NCI-H146 (cell line): ENCODE measurements around the gene DLGAP1.
"Not testable (repeated sequence)": the region's sequence is repeated elsewhere in the genome, so short reads cannot be mapped to it uniquely, and the experiment has no call there.

Source experiments
- DNase-seq: peaks from one replicate; lab custom pipeline; 2025; lab: John Stamatoyannopoulos, UW

Gene DLGAP1

DNA sequence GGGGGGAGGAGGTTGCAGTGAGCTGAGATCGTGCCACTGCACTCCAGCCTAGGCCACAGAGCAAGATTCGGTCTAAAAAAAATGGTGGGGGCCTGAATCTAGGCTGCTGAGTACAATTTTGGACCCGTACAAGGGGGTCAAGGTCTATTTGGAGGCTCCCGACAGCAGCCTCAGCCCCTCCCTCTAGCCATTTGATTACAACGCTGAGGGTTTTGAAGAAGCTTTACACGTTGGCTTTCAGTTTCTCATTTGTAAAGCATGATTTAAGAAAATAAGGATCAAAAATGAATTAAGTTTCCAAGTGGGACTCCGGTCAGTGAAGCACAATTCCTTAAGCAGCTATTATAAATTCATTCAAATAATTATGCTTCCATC, 871.2 kb downstream of the DLGAP1 start:
- DNase-seq = no peak

DNA sequence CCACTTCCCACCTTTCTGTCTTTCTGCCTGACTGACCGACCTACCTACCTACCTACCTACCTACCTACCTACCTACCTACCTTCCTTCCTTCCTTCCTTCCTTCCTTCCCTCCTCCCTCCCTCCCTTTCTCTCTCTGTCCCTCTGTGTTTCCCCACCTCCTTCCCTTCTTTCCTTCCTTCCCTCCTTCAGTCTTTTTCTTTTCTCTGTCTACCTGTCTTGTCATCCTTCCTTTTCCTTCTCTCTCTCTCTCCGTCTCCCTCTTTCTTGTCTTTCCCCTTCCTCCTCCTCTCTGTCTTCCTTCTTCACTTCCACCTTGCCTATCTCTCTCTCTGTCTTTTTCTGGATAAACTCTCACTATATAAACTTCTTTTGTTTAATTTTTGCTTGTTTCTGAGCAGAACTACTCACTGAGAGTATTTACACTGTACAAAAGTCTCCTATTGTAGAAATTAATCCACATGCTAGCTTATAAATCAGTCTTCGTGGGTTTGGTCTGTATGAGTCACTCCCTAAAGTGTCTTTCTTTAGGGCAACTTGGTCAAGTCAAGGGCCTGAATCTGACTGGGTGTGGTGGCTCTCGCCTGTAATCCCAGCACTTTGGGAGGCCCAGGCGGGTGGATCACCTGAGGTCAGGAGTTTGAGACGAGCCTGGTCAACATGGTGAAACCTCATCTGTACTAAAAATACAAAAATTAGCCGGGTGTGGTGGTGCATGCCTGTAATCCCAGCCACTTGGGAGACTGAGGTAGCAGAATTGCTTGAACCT, 871.8 kb downstream of the DLGAP1 start:
- not testable (repeated sequence) for DNase-seq

DNA sequence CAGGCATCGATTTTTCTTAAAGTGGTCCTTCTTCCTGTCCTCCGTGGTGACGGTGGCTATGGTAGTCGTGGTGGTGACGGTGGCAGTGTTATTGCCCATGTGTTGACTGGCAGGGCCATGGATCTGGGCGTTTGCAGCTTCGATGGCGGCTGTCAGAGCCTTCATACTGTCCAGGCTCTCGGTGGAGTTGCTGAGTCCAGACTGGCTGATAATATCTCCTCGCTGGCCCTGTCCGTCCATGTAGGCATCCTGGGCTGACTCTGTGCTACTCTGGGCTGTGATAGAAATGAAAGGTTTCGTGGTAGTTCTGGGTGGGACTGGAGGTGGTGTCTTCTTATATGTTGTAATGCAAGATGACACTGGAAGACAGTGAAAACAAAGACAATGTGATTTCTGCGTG, 873.2 kb downstream of the DLGAP1 start:
- DNase-seq = no peak

DNA sequence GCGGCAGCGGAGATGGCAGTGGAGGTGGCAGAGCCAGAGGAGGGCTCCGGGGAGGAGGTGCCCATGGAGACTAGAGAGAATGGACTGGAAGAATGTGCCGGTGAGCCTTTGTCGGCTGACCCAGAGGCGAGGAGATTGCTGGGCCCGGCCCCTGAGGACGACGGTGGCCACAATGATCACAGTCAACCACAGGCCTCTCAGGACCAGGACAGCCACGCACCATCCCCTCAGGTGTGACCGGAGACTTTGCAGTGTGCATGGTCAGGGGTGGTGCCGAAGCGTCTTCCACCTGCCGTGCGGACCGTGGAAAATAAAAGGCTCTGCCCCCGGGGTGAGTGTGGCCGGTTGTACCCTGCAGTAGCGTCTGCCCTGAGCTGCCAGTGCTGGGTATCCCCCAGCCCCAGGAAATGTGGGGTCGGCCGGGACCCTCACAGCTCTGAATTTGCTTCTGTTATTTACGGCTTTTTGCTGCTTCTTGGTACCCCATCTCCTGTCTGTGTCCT, 874.5 kb downstream of the DLGAP1 start:
- not testable (repeated sequence) for DNase-seq

DNA sequence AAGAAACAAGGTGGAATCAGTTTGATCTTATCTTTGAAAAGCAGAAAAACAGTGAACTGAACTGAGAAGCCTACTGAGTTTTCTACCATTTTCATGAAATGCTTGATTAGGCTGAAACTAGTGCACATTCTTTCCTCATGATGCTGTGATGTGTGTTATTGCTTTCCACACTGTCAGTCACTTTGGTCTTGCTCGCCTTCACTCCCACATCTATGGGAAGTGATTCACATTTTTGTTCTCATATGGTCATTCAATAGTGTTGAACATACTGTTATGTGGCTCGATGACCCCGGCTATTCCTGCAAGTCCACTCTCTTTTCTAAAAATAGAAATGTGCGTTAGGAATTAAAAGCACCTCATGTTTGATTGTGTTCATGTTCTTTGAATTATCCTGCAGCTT, 875.4 kb downstream of the DLGAP1 start:
- no peak for DNase-seq

DNA sequence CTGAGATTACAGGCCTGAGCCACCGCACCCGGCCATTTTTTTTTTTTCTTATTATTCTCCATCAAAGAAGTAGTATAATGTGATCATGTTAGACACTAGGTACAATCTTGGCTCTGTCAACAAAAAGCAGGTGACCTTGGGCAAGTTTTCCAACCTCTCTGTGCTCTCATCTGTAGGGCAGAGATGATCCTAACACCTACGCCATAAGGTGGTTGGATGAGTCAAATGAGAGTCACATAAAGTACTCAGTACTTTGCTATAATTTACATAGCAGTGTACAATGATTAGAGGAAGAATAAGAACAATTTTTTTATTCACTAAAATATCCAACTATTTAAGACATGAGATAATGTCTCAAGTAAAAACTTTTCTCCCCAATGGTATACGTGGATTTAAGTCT, 876.5 kb downstream of the DLGAP1 start:
- DNase-seq = no peak

DNA sequence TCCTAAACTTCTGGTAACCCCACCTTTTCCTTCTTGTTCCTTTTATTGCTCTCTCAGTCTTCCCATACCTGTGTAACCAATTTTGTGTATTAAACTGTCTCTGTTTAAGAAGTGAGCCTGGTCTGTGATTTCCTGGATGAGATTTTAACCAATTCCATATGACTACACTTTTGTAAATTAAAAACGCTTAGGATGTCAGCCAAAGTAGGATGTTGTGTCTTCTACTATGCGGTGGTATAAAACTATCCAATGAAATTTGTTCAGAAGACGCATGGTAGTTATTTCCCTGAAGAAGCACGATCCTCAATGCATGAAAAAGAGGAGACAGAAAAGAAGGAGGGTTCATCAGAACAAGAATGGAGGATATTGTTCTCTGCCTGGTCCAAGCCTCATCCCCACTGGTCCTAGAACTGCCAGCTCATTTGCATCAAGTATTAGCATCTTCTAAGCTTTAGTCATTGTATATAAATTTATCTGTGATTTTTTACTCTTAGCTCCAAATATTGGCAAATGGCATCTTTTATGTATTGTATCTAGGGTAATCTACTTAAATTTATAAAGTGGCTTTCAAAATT, 877.7 kb downstream of the DLGAP1 start:
- no peak for DNase-seq

DNA sequence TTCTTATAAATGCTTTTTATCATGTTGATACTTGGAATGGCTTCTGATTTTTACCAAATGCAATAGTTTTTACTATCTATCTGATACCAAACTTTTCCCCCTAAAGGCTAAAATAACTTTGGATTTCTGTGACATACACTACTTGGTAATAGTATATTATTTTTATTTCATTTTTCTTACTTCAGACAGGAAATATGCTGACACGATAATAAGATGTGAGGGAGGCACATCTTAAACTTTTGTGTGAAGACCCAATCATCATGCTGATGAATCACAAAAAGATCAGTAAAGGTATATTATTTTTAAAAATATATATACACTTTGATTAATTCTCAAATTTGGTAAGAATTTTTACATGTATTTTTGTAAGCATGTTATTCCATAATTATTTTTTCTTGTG, 882.3 kb downstream of the DLGAP1 start:
- no peak for DNase-seq

DNA sequence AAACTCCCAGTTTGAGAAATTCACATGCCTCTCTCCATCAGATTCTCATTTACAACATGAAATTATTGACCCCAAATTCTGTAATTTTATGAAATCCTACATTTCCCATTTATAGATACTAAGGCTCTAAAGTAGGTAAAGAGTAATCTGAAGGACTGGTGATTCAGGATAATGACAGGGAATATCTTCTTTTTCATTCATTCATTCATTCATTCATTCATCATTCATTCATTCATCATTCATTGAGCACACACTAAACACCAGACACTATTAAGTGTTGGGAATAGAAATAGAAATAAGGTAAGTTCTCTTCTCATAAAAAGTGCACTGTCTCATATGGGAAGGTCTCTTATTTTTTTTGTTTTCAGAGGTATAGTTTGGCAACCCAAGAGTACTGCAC, 888.3 kb downstream of the DLGAP1 start:
- DNase-seq = no peak

DNA sequence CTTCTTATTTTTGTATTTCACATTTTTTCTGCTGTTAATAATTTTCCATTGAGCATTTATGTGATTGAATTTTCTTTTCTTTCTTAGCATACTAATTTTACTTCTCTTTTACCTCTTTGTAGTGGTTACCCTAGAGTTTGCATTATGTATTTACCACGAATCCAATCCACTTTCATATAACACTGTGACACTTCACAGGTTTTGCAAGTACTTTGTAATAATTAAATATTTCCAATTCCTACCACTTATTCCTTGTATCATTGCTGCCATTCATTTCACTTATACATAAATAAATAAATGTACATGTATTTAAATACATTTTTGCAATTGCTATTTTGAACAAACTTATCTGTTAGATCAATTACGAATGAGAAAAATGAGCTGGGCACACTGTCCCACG, 894.4 kb downstream of the DLGAP1 start:
- DNase-seq = no peak

DNA sequence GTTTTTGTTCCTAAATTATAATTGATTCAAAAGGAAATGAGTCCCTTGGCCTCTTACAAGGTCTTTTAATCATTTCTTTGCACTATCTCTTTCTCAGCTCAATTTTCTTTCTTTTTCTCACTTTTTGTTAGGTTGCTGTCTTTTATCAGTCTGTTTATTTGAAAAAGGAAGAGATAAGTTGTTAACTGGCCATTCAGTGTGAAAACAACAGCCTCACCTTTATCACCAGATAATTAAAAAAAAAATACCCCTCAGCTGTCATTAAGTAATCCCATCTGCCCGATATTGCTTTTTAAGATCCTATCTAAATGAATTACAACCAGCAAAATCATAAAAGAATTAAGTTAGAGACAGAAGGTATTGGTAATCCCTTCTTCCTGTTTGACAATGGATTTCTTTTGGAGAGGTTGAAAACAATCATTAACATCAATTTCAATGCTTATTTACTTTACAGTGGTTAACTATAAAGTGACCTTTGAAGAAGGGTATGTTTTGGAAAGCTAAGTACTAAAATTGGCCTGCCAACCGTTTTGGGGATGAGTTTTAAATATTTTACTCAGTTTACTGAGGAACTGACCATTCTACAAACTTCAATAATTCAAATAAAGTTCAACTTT, 900.2 kb downstream of the DLGAP1 start:
- DNase-seq = peak; percentile 6

DNA sequence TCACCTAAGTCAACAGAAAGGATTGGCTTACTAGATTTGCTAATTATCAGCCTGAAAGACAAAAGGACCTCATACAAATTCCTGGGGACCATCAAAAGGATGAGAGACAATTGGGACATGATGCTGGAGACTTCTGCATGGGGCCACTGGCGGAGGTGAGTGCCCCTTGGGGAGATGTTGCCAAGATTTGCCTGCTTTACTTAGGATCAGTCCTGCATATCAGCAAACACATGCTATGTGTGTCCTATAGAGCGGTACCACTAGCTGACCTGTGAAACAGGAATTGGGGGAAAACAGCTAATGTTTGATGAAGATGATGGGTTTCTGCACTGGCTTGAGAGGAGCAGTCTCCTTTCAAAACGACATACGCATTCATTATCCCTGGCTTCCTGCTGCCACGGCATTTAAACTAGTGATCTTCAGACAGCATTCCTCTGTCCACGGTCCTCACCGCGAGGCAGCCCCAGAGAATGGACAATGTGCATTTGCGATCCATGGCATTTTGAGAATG, 901.0 kb downstream of the DLGAP1 start:
- no peak for DNase-seq

DNA sequence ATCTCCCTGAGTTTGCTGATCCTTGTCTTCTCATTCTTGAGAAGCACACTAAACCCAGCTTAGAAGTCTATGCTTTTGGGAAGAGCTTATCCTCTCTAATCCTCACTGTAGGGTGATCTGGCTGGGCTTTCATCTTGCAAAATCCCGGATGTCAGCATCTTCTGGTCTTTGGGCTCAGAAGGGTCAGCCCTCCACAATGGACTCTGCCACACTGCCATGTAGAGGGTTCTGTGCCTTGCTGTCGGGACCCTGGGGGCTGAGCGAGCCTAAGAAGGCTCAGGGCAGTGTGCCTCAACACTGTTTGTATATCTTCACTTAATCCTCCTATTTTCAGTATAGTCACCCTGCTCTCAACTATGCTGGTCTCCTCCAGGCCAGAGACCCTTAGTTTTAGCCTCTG, 902.8 kb downstream of the DLGAP1 start:
- no peak for DNase-seq

DNA sequence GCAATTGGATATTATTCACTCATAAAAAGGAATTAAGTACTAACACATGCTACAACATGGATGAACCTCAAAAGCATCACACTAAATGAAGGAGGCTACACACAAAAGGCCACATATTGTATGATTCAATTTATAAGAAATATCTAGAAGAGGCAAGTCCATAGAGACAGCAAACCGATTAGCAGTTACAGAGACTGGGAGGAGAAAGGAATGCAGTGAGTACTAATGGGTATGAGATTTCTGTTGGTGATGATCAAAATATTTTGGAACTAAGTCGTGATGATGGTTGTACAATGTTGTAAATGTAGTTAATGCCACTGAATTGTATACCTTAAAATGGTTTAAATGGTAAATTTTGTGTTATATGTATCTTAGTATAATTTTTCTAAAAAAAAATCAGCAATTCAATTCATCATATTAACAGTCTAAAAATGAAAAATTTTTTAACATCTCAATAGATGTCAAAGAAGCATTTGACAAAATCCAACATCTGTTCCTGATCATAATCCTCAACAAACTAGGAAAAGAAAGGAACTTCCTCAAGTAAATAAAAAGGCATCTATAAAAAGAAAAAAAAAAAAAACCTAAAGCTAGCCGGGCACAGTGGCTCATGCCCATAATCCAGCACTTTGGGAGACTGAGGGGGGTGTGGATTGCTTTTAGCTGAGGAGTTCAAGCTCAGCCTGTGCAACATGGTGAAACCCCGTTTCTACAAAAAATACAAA, 907.1 kb downstream of the DLGAP1 start:
- DNase-seq = no peak

DNA sequence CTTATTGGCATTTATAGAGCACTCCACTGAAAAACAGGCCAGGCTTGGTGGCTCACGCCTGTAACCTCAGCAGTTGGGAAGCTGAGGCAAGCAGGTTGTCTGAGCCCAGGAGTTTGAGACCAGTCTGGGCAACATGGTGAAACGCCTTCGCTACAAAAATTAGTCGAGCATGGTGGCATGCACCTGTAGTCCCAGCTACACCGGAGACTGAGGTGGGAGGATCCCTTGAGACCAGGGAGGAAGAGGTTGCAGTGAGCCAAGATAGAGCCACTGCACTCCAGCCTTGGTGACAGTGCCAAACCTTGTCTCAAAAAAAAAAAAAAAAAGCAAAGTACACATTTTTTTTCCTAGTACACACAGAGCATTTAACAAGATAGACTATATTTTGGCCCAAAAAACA, 909.0 kb downstream of the DLGAP1 start:
- DNase-seq = no peak

DNA sequence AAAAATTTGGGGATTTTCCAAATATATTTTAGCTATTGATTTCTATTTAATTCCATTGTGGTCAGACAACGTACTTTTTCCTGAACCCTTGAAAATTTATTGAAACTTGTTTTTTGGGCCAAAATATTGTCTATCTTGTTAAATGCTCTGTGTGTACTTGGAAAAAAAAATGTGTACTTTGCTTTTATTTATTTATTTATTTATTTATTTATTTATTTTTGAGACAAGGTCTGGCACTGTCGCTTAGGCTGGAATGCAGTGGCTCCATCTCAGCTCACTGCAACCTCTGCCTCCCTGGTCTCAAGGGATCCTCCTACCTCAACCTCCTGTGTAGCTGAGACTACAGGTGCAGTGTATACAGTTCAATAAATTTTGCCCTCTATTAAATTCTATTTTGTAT, 910.6 kb downstream of the DLGAP1 start:
- no peak for DNase-seq

DNA sequence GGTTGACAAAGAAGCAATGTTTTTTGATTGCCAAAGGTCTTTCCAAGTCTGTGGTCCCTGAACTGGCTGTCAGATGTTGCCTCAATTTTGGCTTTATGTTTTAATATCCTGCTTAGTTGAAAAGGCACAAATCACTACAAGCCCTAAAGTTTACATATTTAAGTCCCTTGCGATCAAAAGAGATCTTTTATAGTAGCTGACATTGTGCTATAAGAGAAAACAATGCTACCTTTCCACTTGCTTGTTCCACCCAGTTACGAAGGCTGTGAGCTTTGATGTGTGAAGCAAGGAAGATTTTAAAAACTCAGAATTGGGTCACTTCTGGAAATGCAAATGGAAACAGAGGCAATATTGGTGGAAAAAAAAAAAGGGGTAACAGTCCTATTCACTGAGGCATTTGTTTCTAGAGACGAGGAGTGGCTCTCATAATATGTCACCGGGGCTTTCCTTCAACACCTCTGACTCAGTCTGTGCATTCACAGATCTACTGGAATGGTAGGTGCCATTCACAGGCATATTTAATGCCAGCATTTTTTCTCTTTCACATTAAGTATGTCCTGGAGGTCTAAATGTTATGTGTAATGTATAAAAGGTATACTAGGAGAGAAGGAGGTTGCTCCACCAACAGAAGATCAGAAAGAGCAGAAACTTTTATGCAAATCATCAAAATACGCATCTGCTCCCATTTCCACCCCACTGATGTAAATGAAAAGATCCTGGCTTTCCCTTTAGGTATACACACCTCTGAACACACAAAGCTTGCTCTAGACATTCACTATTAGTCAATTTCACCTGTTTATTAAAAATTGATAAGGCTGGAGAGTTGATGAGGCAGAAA, 913.3 kb downstream of the DLGAP1 start:
- DNase-seq = no peak

DNA sequence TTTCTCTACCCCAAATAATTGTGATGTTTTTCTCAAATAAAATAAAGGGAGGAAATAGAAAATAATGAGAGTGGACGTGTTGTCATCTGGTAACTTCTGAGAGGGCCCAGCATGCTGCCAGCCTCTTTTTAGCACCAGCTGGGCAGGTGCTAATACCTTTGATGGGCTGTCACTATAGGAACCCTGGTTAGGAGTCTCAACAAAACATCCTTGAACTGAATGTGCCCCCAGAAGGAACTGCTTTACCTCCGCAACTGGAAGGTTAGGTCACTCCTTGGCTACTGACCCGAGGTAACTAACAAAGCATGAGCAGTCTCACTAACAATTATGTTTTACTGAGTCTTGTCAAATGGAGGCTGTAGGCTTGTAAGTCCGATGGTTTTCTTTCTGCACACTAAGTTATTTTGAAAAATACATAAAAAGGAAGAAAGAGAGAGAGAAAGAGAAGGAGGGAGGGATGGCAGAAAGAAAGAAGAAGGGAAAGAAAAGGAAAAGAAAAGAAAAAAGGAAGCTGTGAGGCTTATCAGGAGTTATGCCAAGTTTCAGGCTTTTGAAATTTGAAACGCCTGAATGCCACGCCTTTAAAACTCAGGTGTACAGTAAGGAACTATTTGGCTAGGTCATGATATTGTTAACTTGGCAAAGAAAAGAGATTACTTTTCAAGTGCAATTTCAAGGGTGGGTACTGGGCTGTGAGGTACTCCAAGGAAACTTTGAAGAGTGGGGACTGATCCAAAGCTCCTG, 914.1 kb downstream of the DLGAP1 start:
- DNase-seq = no peak

DNA sequence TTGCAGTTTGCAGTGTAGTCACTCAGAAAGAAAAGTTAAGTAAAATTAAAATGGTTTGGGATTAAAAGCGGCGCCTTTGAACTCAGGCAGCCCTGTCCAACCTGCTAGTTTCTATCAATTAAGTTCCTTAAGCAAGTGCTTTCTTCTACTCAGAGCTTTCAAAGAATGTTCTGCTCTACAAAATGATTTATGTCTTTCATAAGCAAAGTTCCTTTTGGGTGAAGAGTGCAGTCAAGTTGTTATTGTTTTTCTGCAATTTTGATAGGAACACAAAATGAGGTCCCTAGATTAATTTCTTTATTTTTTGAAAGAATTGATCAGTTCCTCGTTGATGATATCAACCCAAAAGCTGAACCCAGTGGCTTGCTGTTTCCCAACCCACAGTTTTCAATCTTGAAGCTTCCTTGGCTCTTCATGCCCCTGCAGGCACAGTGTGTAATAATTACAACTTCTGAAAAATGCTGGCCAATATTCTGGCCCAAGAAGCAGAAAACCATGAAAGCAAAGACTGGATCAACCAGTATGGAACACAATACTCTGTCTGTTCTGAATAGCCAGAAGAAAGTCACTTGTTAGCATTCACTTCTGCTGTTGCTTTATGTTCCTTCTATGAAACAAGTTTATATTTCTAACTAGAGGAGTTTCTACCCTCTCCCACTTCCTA, 916.0 kb downstream of the DLGAP1 start:
- DNase-seq = no peak

DNA sequence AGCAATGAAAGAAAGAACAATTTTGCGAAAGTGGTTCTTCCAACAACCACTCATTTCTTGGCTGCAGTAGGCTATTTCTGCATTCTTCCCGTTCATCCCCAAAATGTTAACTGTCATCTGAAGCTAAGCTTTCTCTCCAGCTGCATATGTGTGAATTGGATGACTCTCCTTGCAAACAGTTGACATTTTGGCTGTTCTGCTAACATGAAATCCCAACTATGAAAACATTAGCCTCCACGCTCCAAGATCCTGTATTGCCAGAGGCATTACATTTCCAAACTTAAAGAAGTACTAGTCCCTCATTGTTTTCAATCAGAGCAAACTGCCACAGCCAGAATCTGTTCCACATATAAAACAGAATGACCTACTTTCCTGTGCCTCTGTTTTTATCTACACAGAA, 916.7 kb downstream of the DLGAP1 start:
- no peak for DNase-seq
